ENCODE data around the gene ENAM.

Gene ENAM

DNA sequence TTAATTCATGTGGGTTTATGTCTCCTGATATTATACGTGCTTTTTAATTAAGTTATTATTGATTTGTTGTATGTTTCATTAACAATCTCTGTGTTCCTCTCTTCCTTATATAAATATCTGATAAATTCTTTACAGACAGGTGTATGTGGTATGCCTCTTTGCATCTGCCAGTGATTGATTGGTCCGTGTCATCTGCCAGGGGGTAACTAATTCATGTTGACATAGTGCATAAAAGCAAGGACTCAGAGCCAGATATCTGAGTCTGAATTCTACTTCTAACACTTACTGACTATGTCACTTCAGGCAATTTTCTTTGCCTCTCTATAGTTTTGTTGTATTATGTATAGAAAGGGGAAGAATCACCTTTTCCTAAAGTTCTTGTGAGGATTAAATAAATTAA lies 41.7 kb upstream of the ENAM start:
- H3K4me1 ChIP-seq (ENCODE audit: insufficient read depth, low read length, poor library complexity, severe bottlenecking): no peaks in the 10 kb centered on the region
- no peaks in the 10 kb centered on the region for H3K79me2 ChIP-seq (ENCODE audit: insufficient read depth, low read length)
- H3K9ac ChIP-seq (ENCODE audit: low read depth, low read length, poor library complexity, severe bottlenecking): no peak overlapping the region
- TF ChIP-seq EZH2phosphoT487 (IDR thresholded peaks at IDR 0.05; ENCODE audit: borderline replicate concordance) (no peak), CTCF (conservative IDR thresholded peaks at IDR 0.05; ENCODE audit: low read length) (no peak)
- H3K9me2 ChIP-seq (replicated peaks; ENCODE audit: low read depth, low read length): no peaks in the 10 kb centered on the region
- H3K9me3 ChIP-seq (ENCODE audit: insufficient read depth, low read depth, low read length): no peaks in the 10 kb centered on the region
- no peaks in the 10 kb centered on the region for H3K27me3 ChIP-seq (ENCODE audit: insufficient read depth, low read length, poor library complexity, severe bottlenecking)
- no peak overlapping the region for H3K4me2 ChIP-seq (ENCODE audit: low read depth, low read length, poor library complexity, severe bottlenecking)
- no peak overlapping the region for H3K4me3 ChIP-seq (ENCODE audit: low read length, poor library complexity, severe bottlenecking)
- H3K36me3 ChIP-seq (ENCODE audit: insufficient read depth, low read length): no peaks in the 10 kb centered on the region
- H3F3A ChIP-seq (ENCODE audit: low read depth): no peaks in the 10 kb centered on the region
- no peak overlapping the region for H2AFZ ChIP-seq (ENCODE audit: low read length)
- no peaks in the 10 kb centered on the region for H4K20me1 ChIP-seq (ENCODE audit: insufficient read depth, low read length, poor library complexity, severe bottlenecking)

GRCh38 chr4:70589785-70590184 lies 38.8 kb upstream of the ENAM start:
- Histone ChIP-seq H3K4me3 (ENCODE audit: low read length, poor library complexity, severe bottlenecking) (no peak overlapping the region), H3K9ac (ENCODE audit: low read depth, low read length, poor library complexity, severe bottlenecking) (no peak overlapping the region), H3K4me2 (ENCODE audit: low read depth, low read length, poor library complexity, severe bottlenecking) (no peak overlapping the region), H2AFZ (ENCODE audit: low read length) (no peak overlapping the region), H4K20me1 (ENCODE audit: insufficient read depth, low read length, poor library complexity, severe bottlenecking) (no peaks in the 10 kb centered on the region), H3K36me3 (ENCODE audit: insufficient read depth, low read length) (no peaks in the 10 kb centered on the region), H3K4me1 (ENCODE audit: insufficient read depth, low read length, poor library complexity, severe bottlenecking) (no peaks in the 10 kb centered on the region), H3K27me3 (ENCODE audit: insufficient read depth, low read length, poor library complexity, severe bottlenecking) (no peaks in the 10 kb centered on the region), H3K79me2 (ENCODE audit: insufficient read depth, low read length) (no peaks in the 10 kb centered on the region), H3K9me2 (replicated peaks; ENCODE audit: low read depth, low read length) (no peaks in the 10 kb centered on the region), H3F3A (ENCODE audit: low read depth) (no peaks in the 10 kb centered on the region), H3K9me3 (ENCODE audit: insufficient read depth, low read depth, low read length) (no peaks in the 10 kb centered on the region)
- no peak for TF ChIP-seq EZH2phosphoT487 (IDR thresholded peaks at IDR 0.05; ENCODE audit: borderline replicate concordance)
- TF ChIP-seq CTCF (conservative IDR thresholded peaks at IDR 0.05; ENCODE audit: low read length): no peak

GRCh38 chr4:70591955-70592582 lies 36.5 kb upstream of the ENAM start, which contains the start of gene AMBN:
Gene AMBN (plus strand): TSS chr4:70592256. CDS start chr4:70592359, 103 bp downstream.
- H3F3A ChIP-seq (ENCODE audit: low read depth): no peaks in the 10 kb centered on the region
- H3K4me1 ChIP-seq (ENCODE audit: insufficient read depth, low read length, poor library complexity, severe bottlenecking): no peaks in the 10 kb centered on the region
- no peaks in the 10 kb centered on the region for H3K79me2 ChIP-seq (ENCODE audit: insufficient read depth, low read length)
- no peak within 1 kb of the TSS for H3K9ac ChIP-seq (ENCODE audit: low read depth, low read length, poor library complexity, severe bottlenecking)
- no peak within 1 kb of the TSS for H3K4me2 ChIP-seq (ENCODE audit: low read depth, low read length, poor library complexity, severe bottlenecking)
- H3K27me3 ChIP-seq (ENCODE audit: insufficient read depth, low read length, poor library complexity, severe bottlenecking): no peaks in the 10 kb centered on the region
- TF ChIP-seq CTCF (conservative IDR thresholded peaks at IDR 0.05; ENCODE audit: low read length) (no peak), EZH2phosphoT487 (IDR thresholded peaks at IDR 0.05; ENCODE audit: borderline replicate concordance) (no peak)
- H3K9me2 ChIP-seq (replicated peaks; ENCODE audit: low read depth, low read length): no peaks in the 10 kb centered on the region
- H2AFZ ChIP-seq (ENCODE audit: low read length): no peak within 1 kb of the TSS
- H4K20me1 ChIP-seq (ENCODE audit: insufficient read depth, low read length, poor library complexity, severe bottlenecking): no peaks in the 10 kb centered on the region
- H3K36me3 ChIP-seq (ENCODE audit: insufficient read depth, low read length): no peaks in the 10 kb centered on the region
- no peak within 1 kb of the TSS for H3K4me3 ChIP-seq (ENCODE audit: low read length, poor library complexity, severe bottlenecking)
- no peaks in the 10 kb centered on the region for H3K9me3 ChIP-seq (ENCODE audit: insufficient read depth, low read depth, low read length)
